HepG2 (cell line): ENCODE measurements around the gene ELN. TPM values are rescaled to one million over a fixed set of nuclear protein-coding genes. Genes with fewer than 3 reads are reported as not detected.

Experiments used
- ATAC-seq: fragments of 200-7000 bp; cut with Tn5 transposase; 3 replicates; pipeline ENCODE4 v1.9.1; 2020; ENCODE audit warnings: mild to moderate bottlenecking, moderate library complexity
- BruUV-seq: library from RNA; stranded (reverse); fragments of 400-500 nt; replicated peaks from 2 replicates; lab custom pipeline; 2021; lab: Mats Ljungman, UMichigan
- CTCF ChIA-PET: fragments of 300-600 bp; formaldehyde crosslinking; extraction: SDS; loops from one replicate; lab custom pipeline; 2021; ENCODE audit warnings: low total read pairs, inconsistent platforms, low intra/inter-chr PET ratio; lab: Yijun Ruan, JAX
- POLR2A ChIA-PET: fragments of 350-600 bp; sonication (Branson Sonifier 250); formaldehyde crosslinking; loops from one replicate; lab custom pipeline; 2020; ENCODE audit warnings: antibody characterized with exemption, inconsistent platforms; lab: Yijun Ruan, JAX
- DNase-seq: peaks from one replicate; pipeline ENCODE4 v3.0.0-alpha.2; 2015; ENCODE audit warnings: low spot score
- FAIRE-seq: peaks from 3 replicates; lab custom pipeline; 2011; peaks lifted over from hg19 to GRCh38; lab: Jason Lieb, UNC
- H2AFZ ChIP-seq: one replicate; pipeline ENCODE4 v1.6.1; 2011; ENCODE audit warnings: low read length, inconsistent platforms
- H3K27ac ChIP-seq: fragments of 300-600 bp; 3 replicates; pipeline ENCODE4 v1.8.0; 2011; ENCODE audit warnings: mixed run types, mild to moderate bottlenecking, mixed read lengths, low read length, inconsistent platforms; ENCODE audit not compliant: insufficient read depth; ENCODE audit errors: extremely low read length
- H3K27me3 ChIP-seq, 2 experiments: fragments of 200-600 bp in 1 of 2; 2 replicates in 1 of 2; 3 replicates in 1 of 2; pipeline versions ENCODE4 v1.6.0 to v1.8.0; 2011; ENCODE audit warnings: low read length in 2 of 2, mild to moderate bottlenecking in 2 of 2, moderate library complexity in 2 of 2, inconsistent platforms in 1 of 2; ENCODE audit not compliant: insufficient read depth in 2 of 2, control insufficient read depth in 1 of 2
- H3K36me3 ChIP-seq, 2 experiments: fragments of 200-600 bp in 1 of 2; replicated peaks in 1 of 2; 2 replicates in 1 of 2; 3 replicates in 1 of 2; pipeline versions ENCODE4 v1.5.1 to v1.8.0; 2011; ENCODE audit warnings: low read length in 2 of 2, inconsistent platforms in 1 of 2; ENCODE audit not compliant: insufficient read depth in 2 of 2, control insufficient read depth in 1 of 2
- H3K4me1 ChIP-seq: 2 replicates; pipeline ENCODE4 v1.5.1; 2012; ENCODE audit warnings: low read length, inconsistent platforms; ENCODE audit not compliant: insufficient read depth
- H3K4me2 ChIP-seq: 2 replicates; pipeline ENCODE4 v1.6.0; 2011; ENCODE audit warnings: low read depth, low read length, inconsistent platforms
- H3K4me3 ChIP-seq, 3 experiments: fragments of 200-600 bp in 1 of 3; sonication (generic), shearing (Covaris generic) in 1 of 3; replicated peaks in 1 of 3; 2 replicates each; pipeline ENCODE4 v1.5.1; 2011 to 2016; ENCODE audit warnings: low read length in 3 of 3, inconsistent platforms in 2 of 3, low read depth in 2 of 3, mild to moderate bottlenecking in 2 of 3, control low read depth in 1 of 3, mixed read lengths in 1 of 3; ENCODE audit not compliant: insufficient read depth in 1 of 3
- H3K79me2 ChIP-seq: one replicate; pipeline ENCODE4 v1.6.1; 2011; ENCODE audit warnings: low read length, inconsistent platforms; ENCODE audit not compliant: insufficient read depth
- H3K9ac ChIP-seq: 2 replicates; pipeline ENCODE4 v1.6.0; 2011; ENCODE audit warnings: mild to moderate bottlenecking, low read depth, low read length, inconsistent platforms; ENCODE audit not compliant: insufficient read depth
- H3K9me3 ChIP-seq: 2 replicates; pipeline ENCODE4 v1.5.1; 2012; ENCODE audit warnings: mild to moderate bottlenecking, low read length
- H4K20me1 ChIP-seq: 2 replicates; pipeline ENCODE4 v1.6.0; 2011; ENCODE audit warnings: inconsistent platforms, mild to moderate bottlenecking, low read length, moderate library complexity; ENCODE audit not compliant: insufficient read depth
- HNF4A ChIP-seq: sonication (generic); formaldehyde crosslinking; IDR thresholded peaks from 2 replicates; pipeline ENCODE4 v1.4.0; 2020; ENCODE audit warnings: missing genetic modification reagents
- IRF2 ChIP-seq: IDR thresholded peaks from 2 replicates; pipeline ENCODE4 v1.6.1; 2018; ENCODE audit warnings: missing genetic modification reagents, missing compliant biosample characterization
- MXD4 ChIP-seq: IDR thresholded peaks from 2 replicates; pipeline ENCODE4 v1.6.1; 2016; ENCODE audit warnings: mild to moderate bottlenecking, missing biosample characterization, missing genetic modification reagents
- NBN ChIP-seq: fragments of 450-650 bp; conservative IDR thresholded peaks from 2 replicates; pipeline ENCODE4 v1.6.1; 2017
- NCOA5 ChIP-seq: sonication (generic); formaldehyde crosslinking; IDR thresholded peaks from 2 replicates; pipeline ENCODE4 v1.4.0; 2020; ENCODE audit warnings: missing genetic modification reagents
- SRSF4 ChIP-seq: fragments of 200-400 bp; formaldehyde crosslinking; IDR thresholded peaks from one replicate; pipeline ENCODE4 v1.6.1; 2018; ENCODE audit warnings: mild to moderate bottlenecking, low read depth, low read length, moderate library complexity; ENCODE audit not compliant: poor library complexity, severe bottlenecking
- THRA ChIP-seq: sonication (generic); formaldehyde crosslinking; IDR thresholded peaks from 2 replicates; pipeline ENCODE4 v1.4.0; 2020; ENCODE audit warnings: missing genetic modification reagents, borderline replicate concordance
- ZFX ChIP-seq: sonication (generic); formaldehyde crosslinking; IDR thresholded peaks from 2 replicates; pipeline ENCODE4 v1.4.0; 2020; ENCODE audit warnings: mild to moderate bottlenecking, low read depth, missing genetic modification reagents, moderate library complexity
- ZNF12 ChIP-seq: sonication (generic); formaldehyde crosslinking; IDR thresholded peaks from 2 replicates; pipeline ENCODE4 v1.5.0; 2020; ENCODE audit warnings: missing genetic modification reagents
- ZNF331 ChIP-seq: sonication (generic); formaldehyde crosslinking; IDR thresholded peaks from 2 replicates; pipeline ENCODE4 v1.4.0; 2020; ENCODE audit warnings: missing genetic modification reagents
- ZNF350 ChIP-seq: sonication (generic); formaldehyde crosslinking; IDR thresholded peaks from 2 replicates; pipeline ENCODE4 v1.4.0; 2020; ENCODE audit warnings: mild to moderate bottlenecking, low read depth, missing genetic modification reagents, borderline replicate concordance
- WGBS: methylation state at CpG from one replicate; pipeline ENCODE4 v1.1.6; 2017; ENCODE audit warnings: low lambda C conversion rate; 5-methylcytosine and 5-hydroxymethylcytosine counted together
- in situ Hi-C: cut with HindIII; loops from 2 replicates; pipeline ENCODE4 v1.10.0; 2017; ENCODE audit warnings: low pct_unique_long_range_greater_than_20kb; ENCODE audit not compliant: extremely low pct_ligation_motif_present
- intact Hi-C: fragments of 100-400 bp; cut with micrococcal nuclease; formaldehyde crosslinking; loops from one replicate; pipeline ENCODE4 v1.10.0; 2022; ENCODE audit not compliant: unreplicated experiment
- polyA plus RNA-seq, 8 experiments: library from polyadenylated mRNA; depleted of rRNA in 3 of 8; stranded (reverse) in 7 of 8; unstranded in 1 of 8; fragments of >200 nt; fragmentation: Illumina TruSeq in 4 of 8; extraction: Trizol in 4 of 8; gene quantifications; 2 replicates each; pipeline versions ENCODE4 v1.2.1 to v1.2.3, GENCODE V29; 2011 to 2016; ENCODE audit warnings: low read depth in 4 of 8, missing spikeins in 1 of 8, mixed read lengths in 1 of 8; ENCODE audit not compliant: insufficient read depth in 1 of 8
- total RNA-seq, 5 experiments: library from RNA; depleted of rRNA; stranded (reverse); fragments of >200 nt; fragmentation: Illumina TruSeq; extraction: Trizol; gene quantifications; 2 replicates each; pipeline ENCODE4 v1.2.3, GENCODE V29; 2016; ENCODE audit warnings: low read depth in 1 of 5

Gene ELN
- total and polyA plus RNA-seq, 2 of the 13 experiments (the other 11 are each of a cell fraction or from before 2014, with no cell fraction given), result 0.15 to 0.37 TPM

- TF ChIP-seq ZNF350 (CRISPR knock-in tag), result no peak
Measured at GRCh38 chr7:74007242-74007567, 20.8 kb upstream of the ELN start (continued).

DNA sequence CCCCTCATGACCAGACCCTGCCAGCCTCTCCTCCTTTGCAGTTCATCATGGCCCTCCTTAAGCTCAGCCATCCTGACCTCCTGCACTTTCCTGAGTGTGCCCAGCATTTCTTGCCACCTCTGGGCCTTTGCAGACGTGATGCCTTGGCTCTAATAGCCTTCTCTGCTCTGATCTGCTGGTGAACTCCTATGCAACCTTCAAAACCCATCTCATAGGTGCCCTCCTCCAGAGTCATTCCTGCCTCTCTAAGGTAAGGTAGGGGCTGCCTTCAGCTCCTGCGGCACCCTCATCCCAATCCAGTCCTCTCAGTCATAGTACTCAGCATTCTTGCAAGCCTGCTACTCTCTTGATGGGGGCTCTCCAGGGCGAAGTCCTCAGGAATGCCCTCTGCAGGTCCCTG is 19.3 kb upstream of the ELN start:
- H3K36me3 ChIP-seq, result no peaks in the 10 kb centered on the region
- no peaks in the 10 kb centered on the region for H3K79me2 ChIP-seq
- no peak overlapping the region for H3K4me3 ChIP-seq
- ATAC-seq (no peak), FAIRE-seq (no peak), DNase-seq (no peak)
- CTCF ChIA-PET, result no interaction called here
- 41% methylated on average over 3 of the region's 3 CpGs for WGBS
- BruUV-seq, result no TSS peak
- no peak for TF ChIP-seq HNF4A
- no peak for TF ChIP-seq IRF2 (CRISPR knock-in tag)
- TF ChIP-seq NCOA5 (CRISPR knock-in tag), result no peak
- no peak for TF ChIP-seq ZNF12
- TF ChIP-seq ZFX, result no peak
- TF ChIP-seq SRSF4, result no peak
- TF ChIP-seq NBN, result no peak
- TF ChIP-seq ZNF331 (CRISPR knock-in tag), result no peak
- TF ChIP-seq MXD4 (CRISPR knock-in tag), result no peak
- no peak for TF ChIP-seq THRA (CRISPR knock-in tag)
- POLR2A ChIA-PET, result no interaction called here
- peaks cover 5 to 18% of the 10 kb centered on the region in 2 experiments; a peak in 3 of 5 replicates for H3K27me3 ChIP-seq
- H3K9me3 ChIP-seq, result no peaks in the 10 kb centered on the region
- intact Hi-C loops (no loop called here), in situ Hi-C loops (no loop called here)
- H3K4me1 ChIP-seq, result peaks cover 13% of the 10 kb centered on the region
- no peak overlapping the region for H3K9ac ChIP-seq
- H3K27ac ChIP-seq, result no peak overlapping the region
- no peak overlapping the region for H2AFZ ChIP-seq
- no peak overlapping the region for H3K4me2 ChIP-seq
- H4K20me1 ChIP-seq, result no peaks in the 10 kb centered on the region
